ENCODE measurements around the gene SYNDIG1. TPM values are rescaled to one million over a fixed set of nuclear protein-coding genes. Genes with fewer than 3 reads are reported as not detected.

Gene SYNDIG1
- total RNA-seq, 1 donor from 2014 or later = 0.17 TPM

- no peak for DNase-seq
Measured at GRCh38 chr20:24698706-24699206, 229.3 kb downstream of the SYNDIG1 start.

GRCh38 chr20:24699321-24700165 is 230.1 kb downstream of the SYNDIG1 start:
- DNase-seq = no peak

DNA sequence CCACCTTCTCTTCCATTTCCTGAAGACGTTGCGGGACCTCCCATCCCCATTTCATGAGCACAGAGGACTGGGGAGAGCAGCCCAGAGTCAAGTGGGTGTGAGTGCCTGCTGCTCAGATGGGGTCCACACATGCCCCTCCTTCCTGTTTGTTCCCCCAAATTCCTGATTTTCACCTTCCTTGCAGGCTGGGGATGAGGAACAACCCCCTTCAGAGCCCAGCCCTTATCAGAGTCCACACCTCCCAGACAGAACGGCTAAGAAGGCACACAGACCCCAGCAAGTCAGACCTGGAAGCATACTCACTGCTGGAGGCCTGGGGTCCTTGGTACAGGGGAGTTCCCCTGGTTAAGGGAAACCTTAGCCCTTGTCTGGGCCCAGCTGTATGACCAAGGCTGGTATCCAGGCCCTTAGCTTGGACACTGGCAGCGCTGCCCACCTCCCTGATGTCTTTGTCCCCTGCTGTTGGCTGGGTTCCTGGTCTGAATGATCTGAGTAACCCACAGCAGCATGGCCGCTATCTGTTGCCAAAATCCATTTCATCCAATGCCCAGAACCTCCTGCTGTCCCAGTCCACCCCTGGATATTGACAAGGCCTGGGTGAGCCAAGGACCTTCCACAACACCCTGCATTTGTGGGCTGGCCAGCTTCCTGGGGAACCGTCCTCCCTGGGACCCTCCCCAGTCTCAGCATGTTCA is 230.9 kb downstream of the SYNDIG1 start:
- DNase-seq = no peak

- no peak for DNase-seq
Measured at GRCh38 chr20:24701027-24701426, 231.6 kb downstream of the SYNDIG1 start.

GRCh38 chr20:24701668-24702067 is 232.2 kb downstream of the SYNDIG1 start:
- DNase-seq = no peak

- DNase-seq = no peak
Measured at GRCh38 chr20:24702501-24703283, 233.3 kb downstream of the SYNDIG1 start.

- DNase-seq = no peak
Measured at GRCh38 chr20:24703284-24703610, 233.8 kb downstream of the SYNDIG1 start.

DNA sequence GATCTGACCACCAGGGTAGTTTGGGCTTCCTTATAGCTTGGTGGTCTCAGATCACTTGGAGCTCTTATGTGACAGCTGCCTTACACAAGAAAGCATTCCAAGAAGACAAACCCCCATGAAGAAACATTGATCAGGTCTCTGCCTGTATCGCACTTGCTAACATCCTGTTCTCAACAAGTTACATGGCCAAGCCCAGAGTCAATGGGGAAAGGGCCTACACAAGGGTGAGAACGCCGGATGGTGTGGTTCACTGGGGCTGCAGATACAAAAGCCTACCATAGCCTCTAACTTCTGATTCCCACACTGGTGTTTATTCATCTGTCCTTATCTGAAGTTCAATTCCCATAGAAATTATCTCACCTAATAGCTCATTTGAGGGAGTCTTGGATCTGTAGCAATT is 235.5 kb downstream of the SYNDIG1 start:
- DNase-seq = no peak

DNA sequence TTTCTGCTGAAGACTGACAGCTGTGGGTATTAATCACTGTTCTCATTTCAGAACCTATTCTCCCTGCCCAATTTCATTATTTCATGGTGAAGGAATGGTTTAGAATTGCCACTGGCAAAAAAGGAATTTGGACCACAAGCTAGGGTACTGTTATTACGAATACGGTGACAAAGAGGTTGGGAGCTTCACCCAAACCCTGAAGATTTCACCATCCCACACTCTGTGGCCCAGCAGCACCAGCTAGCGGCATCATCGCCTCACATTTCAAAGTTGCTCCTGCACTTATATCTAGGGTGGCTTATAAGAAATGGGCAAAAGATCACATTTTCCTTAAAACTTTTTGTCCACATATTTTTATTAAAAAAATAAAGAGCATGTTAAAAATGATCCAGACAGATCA is 236.1 kb downstream of the SYNDIG1 start:
- DNase-seq = no peak

DNA sequence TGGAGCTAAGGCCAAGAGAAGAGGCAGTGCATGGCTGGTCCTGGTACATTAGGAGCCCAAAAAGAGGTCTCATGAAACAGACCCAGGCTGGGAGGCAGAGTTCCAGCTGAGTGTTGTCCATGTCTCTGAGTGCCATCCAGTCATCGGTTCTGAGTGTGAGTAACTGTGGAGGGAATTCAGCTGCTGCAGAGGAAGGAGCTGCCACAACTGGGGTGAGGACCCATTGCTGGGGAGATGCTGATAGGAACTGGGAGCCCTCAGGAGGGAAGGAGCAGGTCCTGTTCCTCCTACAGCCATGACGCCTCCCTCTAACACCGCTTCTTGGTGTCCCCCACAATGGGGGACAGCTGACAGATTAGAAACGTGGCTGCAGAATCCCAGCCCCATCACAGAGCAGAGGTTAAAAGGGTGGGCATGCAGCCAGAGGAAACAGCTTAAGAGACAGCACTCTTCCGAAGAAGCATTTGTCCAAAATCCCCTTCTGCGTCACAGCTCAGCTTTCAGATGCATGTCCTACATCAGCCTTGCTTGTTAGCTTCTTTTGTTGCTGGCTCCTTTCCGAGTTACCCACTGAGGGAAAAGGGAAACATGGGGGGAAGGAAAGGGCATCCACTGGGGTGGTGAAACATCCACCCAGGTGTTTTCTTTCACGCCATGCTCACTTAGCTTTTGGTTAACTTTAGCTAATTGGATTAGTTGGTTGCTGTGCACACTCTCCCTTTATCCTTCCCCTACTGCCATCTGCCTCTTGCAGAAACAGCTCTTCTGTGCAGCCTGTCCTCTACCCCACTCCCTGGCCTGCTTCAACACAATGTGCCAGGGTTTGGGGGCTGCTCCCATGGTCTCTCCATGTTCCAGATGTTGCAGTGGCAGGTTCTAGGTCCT is 239.2 kb downstream of the SYNDIG1 start:
- no peak for DNase-seq

Measured in dermis blood vessel endothelial cell (primary cell).